COLO668 (cell line): Measurements from ENCODE around the gene KPNB1.

Source experiments
- DNase-seq: peaks from one replicate; lab custom pipeline; 2025; ENCODE audit not compliant: unreplicated experiment; lab: John Stamatoyannopoulos, UW

Gene KPNB1

DNA sequence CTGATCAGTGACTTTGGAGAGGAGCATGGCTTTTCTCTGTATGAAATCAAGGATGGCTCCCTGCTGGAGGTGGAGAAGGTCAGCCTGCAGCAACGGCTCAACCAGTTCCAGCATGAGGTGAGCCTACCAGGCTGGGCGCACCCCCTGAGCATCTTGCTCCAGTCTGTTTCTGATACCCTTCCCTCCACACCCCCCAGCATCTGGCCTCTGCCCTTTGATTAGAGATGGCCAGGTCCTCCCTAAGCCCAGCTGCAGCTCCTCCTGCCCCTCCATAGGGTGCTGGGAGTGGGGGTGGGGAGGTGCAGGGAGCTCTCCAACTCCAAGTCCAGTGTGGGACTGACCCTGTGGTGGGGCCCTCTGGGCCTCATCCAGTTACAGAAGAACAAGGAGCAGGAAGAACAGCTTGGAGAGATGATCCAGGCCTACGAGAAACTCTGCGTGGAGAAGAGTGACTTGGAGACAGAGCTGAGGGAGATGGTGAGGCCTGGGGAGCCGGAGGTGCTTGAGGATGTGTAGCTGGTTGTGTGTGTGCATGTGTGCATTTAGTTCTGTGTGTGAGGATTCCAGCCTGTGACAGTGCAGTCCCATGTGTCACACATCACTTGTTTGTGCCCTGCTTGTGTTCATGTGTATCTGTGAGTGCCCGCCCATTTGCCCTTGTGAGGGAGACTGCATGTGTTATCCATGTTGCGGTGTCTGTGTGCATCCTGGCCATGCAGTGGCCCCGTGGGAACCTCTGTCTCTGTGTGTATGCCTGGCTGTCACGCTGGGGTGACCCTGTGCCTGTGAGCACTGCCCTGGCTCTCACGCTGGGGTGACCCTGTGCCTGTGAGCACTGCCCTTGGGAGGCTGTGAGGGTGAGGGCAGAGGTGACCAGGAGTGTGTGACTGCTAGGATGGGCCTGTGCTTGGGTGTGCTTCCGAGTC is 47.3 kb downstream of the KPNB1 start:
- no peak for DNase-seq

GRCh38 chr17:47697906-47698711 is 48.4 kb downstream of the KPNB1 start:
- no peak for DNase-seq

GRCh38 chr17:47698749-47699535 is 49.2 kb downstream of the KPNB1 start:
- peak; percentile 44 for DNase-seq

GRCh38 chr17:47699536-47699840 is 49.8 kb downstream of the KPNB1 start:
- no peak for DNase-seq

DNA sequence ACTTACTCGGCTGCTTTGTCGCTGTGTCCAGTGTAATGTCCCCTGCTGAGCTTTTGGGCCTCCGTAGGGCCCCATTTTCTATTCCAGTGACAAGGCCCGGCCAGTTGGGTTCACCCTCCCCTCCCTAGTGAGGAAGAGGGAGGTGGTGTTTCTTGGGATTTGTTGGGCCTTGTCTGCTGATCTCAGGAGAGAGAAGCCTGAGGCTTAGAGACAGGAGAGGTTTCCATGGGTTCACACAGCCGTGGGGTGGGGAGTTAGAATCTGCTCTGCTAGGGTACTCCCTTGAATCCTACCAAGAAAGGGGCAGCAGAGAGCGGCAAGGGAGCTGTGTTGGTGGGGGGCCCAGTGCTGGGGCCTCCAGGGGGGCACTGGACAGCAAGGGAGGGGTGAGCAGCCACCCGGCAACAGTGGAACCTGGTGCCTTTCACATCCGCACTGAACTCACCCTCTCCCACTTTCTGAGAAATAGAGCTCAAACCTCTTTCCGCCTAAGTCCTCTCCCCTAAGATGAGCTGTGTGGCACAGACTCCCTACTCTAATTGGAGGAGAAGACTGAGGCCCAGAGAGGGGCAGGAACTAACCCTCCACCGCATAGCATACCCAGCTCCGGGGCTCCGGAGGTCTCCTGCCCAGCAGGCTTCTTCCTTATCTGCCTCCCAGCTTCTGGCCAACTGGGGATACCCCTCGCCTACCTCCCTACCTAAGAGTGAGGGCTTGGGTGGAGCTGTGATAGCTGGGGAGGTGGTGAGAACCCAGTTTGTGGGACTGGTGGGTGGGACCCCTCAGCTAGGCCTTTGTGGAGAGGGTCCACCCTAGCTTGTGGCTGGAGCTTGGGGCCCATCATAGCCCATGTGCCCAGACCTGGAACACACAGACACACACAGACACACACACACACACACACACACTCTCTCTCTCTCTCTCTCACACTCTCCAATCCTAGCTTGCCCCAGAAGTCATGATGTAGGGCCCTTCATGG is 51.0 kb downstream of the KPNB1 start:
- no peak for DNase-seq

DNA sequence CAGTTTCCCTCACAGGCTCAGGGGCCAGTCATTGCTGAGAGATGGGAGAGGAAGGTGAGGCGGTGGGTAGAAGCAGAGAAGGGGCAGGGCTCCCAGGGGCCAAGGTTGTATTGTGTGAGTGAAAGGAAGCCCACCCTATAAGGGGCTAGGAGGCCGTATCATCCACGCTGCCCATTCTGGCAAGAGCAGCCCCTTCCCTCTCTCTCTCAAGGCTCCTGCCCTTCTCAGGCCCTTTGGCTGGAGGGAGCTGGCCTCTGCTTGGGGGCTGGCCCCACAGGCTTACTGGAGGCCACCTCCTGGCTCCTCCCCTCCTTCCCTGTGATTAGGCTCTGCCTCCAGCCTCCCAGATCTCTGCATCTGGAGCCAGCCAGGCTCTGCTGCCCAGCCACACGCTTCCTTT is 51.9 kb downstream of the KPNB1 start:
- DNase-seq = no peak

DNA sequence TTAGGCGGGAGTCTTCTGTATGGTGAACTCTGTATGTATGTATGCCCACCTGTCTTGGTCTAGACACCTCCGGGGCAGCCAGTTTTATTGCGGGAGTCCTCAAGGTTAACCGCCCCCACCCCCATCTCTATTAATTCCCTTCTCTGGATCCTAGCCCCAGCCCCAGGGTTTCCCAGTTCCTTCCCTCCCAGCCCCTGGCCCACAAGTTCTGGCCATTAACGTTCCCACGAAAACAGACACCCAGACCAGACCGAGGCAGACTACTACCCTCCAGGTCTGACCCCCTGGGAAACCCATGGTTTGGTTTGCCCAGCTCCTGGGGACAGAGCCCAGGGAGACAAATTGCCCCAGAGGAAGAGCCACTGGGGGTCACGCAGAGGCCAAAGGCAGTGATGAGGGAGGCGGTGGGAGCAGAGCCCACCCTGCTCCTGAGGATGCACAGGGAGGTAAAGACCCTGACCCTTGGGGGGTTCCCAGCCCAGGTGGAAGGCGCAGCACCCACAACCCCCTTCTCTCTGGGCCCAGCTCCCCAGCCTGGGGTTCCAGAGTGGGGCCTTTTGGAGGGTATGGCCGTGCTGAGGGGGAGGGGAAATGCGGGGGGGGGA is 52.8 kb downstream of the KPNB1 start:
- DNase-seq = no peak

GRCh38 chr17:47703191-47703591 is 53.5 kb downstream of the KPNB1 start:
- DNase-seq = no peak

DNA sequence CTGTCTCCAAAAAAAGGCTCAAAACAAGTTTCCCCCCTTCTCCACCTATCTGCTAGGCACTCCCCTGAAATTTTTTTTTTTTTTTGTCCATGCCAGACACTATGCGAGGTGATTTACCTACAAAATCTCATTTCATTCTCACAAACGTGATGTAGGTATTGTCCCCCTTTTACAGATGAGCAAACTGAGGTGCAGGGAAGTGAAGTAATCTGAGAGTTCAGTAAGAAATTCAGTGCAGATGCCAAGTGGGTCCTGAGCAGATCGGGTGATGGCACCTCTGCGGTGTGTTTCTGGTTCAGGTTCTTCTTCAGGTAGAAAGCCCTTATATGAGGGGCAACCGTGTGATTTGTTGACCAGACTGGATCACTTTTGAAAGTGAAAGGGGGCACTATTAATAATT is 54.0 kb downstream of the KPNB1 start:
- no peak for DNase-seq

DNA sequence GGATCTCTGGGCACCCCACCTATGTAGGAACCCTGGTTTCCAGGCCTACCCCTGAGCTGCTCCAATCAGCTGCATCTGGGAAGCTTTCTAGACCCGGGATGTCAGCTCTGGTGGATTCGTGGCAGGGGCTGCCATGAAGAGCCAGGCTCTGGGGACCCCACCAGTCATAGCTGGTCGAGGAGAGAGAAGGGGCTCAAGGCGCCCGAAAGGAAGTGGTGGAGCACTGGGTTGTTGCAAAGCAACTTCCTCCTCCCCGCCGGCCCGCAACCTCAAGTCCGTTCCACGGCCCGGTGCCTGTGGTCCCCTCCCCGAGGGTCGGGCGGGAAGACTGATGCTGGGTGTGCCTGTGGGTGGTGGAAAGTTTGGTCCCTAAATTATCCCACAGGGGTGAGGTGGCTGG is 54.4 kb downstream of the KPNB1 start:
- DNase-seq = no peak

DNA sequence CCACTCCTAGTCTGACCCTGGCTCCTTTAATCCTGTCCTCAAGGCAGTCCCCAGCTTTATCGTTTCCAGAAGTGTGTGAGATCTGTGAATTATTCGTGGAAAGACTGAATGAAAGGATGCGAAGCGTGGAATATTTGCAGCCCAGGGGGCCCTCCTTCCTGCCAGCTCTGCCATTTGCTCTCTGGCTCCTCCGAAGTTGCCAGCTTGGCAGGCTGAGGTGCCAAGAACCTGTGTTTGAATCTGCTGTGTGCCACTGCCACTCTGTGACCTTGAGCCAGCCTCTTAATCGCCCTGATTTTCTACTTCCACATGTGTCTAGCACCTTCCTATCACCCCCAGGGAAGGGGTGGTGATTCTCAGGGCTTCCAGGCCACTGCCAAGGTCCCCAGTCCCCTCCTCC is 55.0 kb downstream of the KPNB1 start:
- DNase-seq = no peak

GRCh38 chr17:47705536-47706530 is 56.1 kb downstream of the KPNB1 start:
- no peak for DNase-seq

- no peak for DNase-seq
Measured at GRCh38 chr17:47707056-47707804, 57.5 kb downstream of the KPNB1 start.

DNA sequence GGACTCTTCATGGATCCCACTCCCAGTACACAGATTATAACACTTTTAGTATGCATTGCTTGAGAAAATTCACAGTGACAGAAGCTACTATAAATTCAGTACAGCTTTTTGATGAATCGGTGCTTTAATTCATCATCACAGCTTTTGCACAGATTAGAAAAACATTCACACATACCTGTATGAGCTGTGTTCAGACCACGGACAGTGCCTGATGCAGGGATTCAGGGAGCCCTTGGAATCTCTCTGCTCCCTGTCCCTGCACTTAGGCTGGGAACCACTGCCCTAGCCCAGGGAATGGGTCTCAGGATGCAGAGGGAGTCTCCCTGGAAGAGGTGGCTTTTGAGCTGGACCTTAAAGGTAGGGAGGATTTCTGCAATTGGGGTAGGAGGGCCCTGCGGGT is 58.2 kb downstream of the KPNB1 start:
- DNase-seq = no peak

DNA sequence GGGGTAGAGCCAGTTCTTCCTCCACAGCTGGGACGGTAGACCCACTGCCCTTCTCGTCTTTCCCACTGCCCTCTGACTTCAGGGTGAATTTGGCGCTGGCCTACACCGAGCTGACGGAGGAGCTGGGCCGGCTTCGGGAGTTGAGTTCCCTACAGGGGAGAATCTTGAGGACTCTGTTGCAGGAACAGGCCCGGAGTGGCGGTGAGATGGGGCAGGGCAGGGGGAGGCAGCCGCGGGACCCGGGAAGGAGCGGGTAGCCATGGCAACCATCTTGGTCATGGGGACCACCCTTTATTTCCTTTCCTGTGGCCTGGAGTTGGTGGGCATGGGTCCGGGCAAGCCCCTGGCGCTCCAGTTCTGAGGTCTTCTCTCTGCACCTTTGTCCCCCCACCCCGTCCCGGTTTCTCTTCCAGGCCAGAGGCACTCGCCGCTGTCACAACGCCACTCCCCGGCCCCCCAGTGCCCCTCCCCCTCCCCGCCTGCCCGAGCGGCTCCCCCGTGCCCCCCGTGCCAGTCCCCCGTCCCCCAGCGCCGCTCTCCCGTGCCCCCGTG is 58.7 kb downstream of the KPNB1 start:
- DNase-seq = no peak

- peak; percentile 35 for DNase-seq
Measured at GRCh38 chr17:47708864-47709541, 59.3 kb downstream of the KPNB1 start.

- no peak for DNase-seq
Measured at GRCh38 chr17:47709594-47709993, 59.9 kb downstream of the KPNB1 start.
